HepG2 (cell line): ENCODE measurements around the gene DCAF15. TPM values are rescaled to one million over a fixed set of nuclear protein-coding genes. Genes with fewer than 3 reads are reported as not detected.
A peak's percentile ranks its signal among the peaks of the same experiment; 100 is the strongest.

Experiments used
- DPF2 ChIP-seq: sonication (generic); formaldehyde crosslinking; IDR thresholded peaks from 2 replicates; pipeline ENCODE4 v1.4.0; 2020; ENCODE audit warnings: mild to moderate bottlenecking, low read depth, missing genetic modification reagents, borderline replicate concordance
- ELF1 ChIP-seq: sonication (generic); formaldehyde crosslinking; IDR thresholded peaks from 2 replicates; pipeline ENCODE4 v1.4.0; 2020; ENCODE audit warnings: missing genetic modification reagents
- FOXA1 ChIP-seq, 2 experiments: fragments of 450-650 bp in 1 of 2; sonication (generic) in 1 of 2; formaldehyde crosslinking in 1 of 2; IDR thresholded peaks; 2 replicates each; pipeline versions ENCODE4 v1.4.0 to v1.6.1; 2016 to 2020; ENCODE audit warnings: missing genetic modification reagents in 1 of 2
- HDAC2 ChIP-seq: sonication (generic); formaldehyde crosslinking; IDR thresholded peaks from 2 replicates; pipeline ENCODE4 v1.4.0; 2020; ENCODE audit warnings: missing genetic modification reagents
- IRF2 ChIP-seq: IDR thresholded peaks from 2 replicates; pipeline ENCODE4 v1.6.1; 2018; ENCODE audit warnings: missing genetic modification reagents, missing compliant biosample characterization
- MEF2D ChIP-seq: sonication (generic); formaldehyde crosslinking; IDR thresholded peaks from 2 replicates; pipeline ENCODE4 v1.5.1; 2020; ENCODE audit warnings: mild to moderate bottlenecking, missing genetic modification reagents
- MTF2 ChIP-seq: sonication (generic); formaldehyde crosslinking; IDR thresholded peaks from 2 replicates; pipeline ENCODE4 v1.5.0; 2020; ENCODE audit warnings: missing genetic modification reagents, borderline replicate concordance
- REXO4 ChIP-seq: sonication (generic); formaldehyde crosslinking; IDR thresholded peaks from 2 replicates; pipeline ENCODE4 v1.8.0; 2022; ENCODE audit warnings: missing genetic modification reagents, mild to moderate bottlenecking, borderline replicate concordance
- SOX13 ChIP-seq, 3 experiments: fragments of 450-650 bp in 1 of 3; sonication (generic) in 1 of 3; formaldehyde crosslinking in 1 of 3; IDR thresholded peaks in 2 of 3; conservative IDR thresholded peaks in 1 of 3; 2 replicates each; pipeline versions ENCODE4 v1.5.0 to v1.6.1; 2016 to 2020; ENCODE audit warnings: antibody characterized with exemption in 1 of 3, mild to moderate bottlenecking in 1 of 3, missing compliant biosample characterization in 1 of 3, missing genetic modification reagents in 1 of 3, moderate library complexity in 1 of 3
- SP4 ChIP-seq: sonication (generic); formaldehyde crosslinking; IDR thresholded peaks from 2 replicates; pipeline ENCODE4 v1.8.1; 2023; ENCODE audit warnings: mild to moderate bottlenecking, missing genetic modification reagents
- ZFP62 ChIP-seq: sonication (generic); formaldehyde crosslinking; IDR thresholded peaks from 2 replicates; pipeline ENCODE4 v1.4.0; 2020; ENCODE audit warnings: missing genetic modification reagents
- ZFY ChIP-seq: sonication (generic); formaldehyde crosslinking; IDR thresholded peaks from 2 replicates; pipeline ENCODE4 v1.4.0; 2020; ENCODE audit warnings: missing genetic modification reagents
- ZIK1 ChIP-seq: sonication (generic); formaldehyde crosslinking; IDR thresholded peaks from 2 replicates; pipeline ENCODE4 v1.5.0; 2020; ENCODE audit warnings: mild to moderate bottlenecking, low read depth, missing genetic modification reagents, borderline replicate concordance
- ZNF143 ChIP-seq: sonication (generic); formaldehyde crosslinking; IDR thresholded peaks from 2 replicates; pipeline ENCODE4 v1.4.0; 2020; ENCODE audit warnings: missing genetic modification reagents
- ZNF263 ChIP-seq: sonication (generic); formaldehyde crosslinking; IDR thresholded peaks from 2 replicates; pipeline ENCODE4 v1.4.0; 2020; ENCODE audit warnings: missing genetic modification reagents
- ZNF678 ChIP-seq: sonication (generic); formaldehyde crosslinking; IDR thresholded peaks from 2 replicates; pipeline ENCODE4 v1.4.0; 2020; ENCODE audit warnings: mild to moderate bottlenecking, missing genetic modification reagents
- polyA plus RNA-seq, 8 experiments: library from polyadenylated mRNA; depleted of rRNA in 3 of 8; stranded (reverse) in 7 of 8; unstranded in 1 of 8; fragments of >200 nt; fragmentation: Illumina TruSeq in 4 of 8; extraction: Trizol in 4 of 8; gene quantifications; 2 replicates each; pipeline versions ENCODE4 v1.2.1 to v1.2.3, GENCODE V29; 2011 to 2016; ENCODE audit warnings: low read depth in 4 of 8, missing spikeins in 1 of 8, mixed read lengths in 1 of 8; ENCODE audit not compliant: insufficient read depth in 1 of 8
- total RNA-seq, 5 experiments: library from RNA; depleted of rRNA; stranded (reverse); fragments of >200 nt; fragmentation: Illumina TruSeq; extraction: Trizol; gene quantifications; 2 replicates each; pipeline ENCODE4 v1.2.3, GENCODE V29; 2016; ENCODE audit warnings: low read depth in 1 of 5
- TF ChIP-seq, protein P1 (sequence below): IDR thresholded peaks from 2 replicates; pipeline ENCODE4 v1.6.1; 2016; ENCODE audit warnings: missing compliant biosample characterization, missing genetic modification reagents, borderline replicate concordance
- TF ChIP-seq, protein P2 (sequence below): sonication (generic); formaldehyde crosslinking; IDR thresholded peaks from 2 replicates; pipeline ENCODE4 v1.4.0; 2020; ENCODE audit warnings: mild to moderate bottlenecking, missing genetic modification reagents
- TF ChIP-seq, protein P3 (sequence below): sonication (generic); formaldehyde crosslinking; IDR thresholded peaks from 2 replicates; pipeline ENCODE4 v1.9.0; 2021; ENCODE audit warnings: missing genetic modification reagents, borderline replicate concordance
- TF ChIP-seq, protein P4 (sequence below): sonication (generic); formaldehyde crosslinking; IDR thresholded peaks from 2 replicates; pipeline ENCODE4 v1.4.0; 2020; ENCODE audit warnings: mild to moderate bottlenecking, low read depth, missing genetic modification reagents
- TF ChIP-seq, protein P5 (sequence below): sonication (generic); formaldehyde crosslinking; IDR thresholded peaks from 2 replicates; pipeline ENCODE4 v1.5.1; 2020; ENCODE audit warnings: mild to moderate bottlenecking, missing genetic modification reagents, borderline replicate concordance

Gene DCAF15
- total and polyA plus RNA-seq, 2 of the 13 experiments (the other 11 are each of a cell fraction or from before 2014, with no cell fraction given), result 13.6 to 14.0 TPM

DNA sequence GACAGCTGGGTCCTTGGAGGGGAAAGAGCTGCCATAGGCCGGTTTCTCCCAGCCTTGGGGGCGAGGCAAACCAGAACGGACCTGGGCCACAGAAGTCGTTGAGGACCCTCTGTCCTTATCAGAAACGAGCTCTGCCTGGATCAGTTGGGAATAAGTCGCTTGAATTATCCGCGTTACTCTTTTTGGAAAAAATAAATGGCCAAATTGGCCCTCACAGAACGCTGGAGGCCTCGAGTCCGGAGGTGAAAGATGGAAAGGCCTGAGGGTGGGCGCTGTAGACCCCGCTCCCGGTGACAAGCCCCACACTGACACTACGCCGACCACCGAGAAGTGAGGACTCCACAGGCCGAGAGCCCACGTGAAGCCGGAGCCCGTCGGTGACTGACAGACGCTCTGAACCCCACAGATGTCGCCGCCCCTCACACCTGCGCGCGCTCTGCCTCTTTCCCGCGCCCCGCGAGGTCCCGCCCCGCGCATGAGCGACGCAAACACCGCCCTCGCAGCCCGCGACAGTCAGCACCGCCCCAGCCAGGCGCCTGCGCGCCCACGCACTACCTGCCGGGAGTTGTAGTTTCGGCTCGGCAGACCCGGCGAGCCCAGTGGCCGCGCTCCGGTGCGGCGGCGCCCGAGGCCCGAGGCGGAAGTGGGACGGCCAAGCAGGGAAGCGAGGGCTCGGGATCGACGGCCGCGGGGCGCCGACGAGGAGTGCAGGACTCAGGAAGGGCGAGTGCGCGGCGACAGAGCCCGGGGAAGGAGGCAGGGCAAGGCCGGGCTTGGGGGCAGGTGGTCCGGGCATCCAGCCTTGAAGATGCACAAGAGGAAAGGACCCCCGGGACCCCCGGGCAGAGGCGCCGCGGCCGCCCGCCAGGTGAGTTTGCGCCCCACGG is 46.4 kb upstream of the DCAF15 start, which contains the start of the genes BRME1 and CC2D1A (continued):
- TF ChIP-seq, protein P1, sequence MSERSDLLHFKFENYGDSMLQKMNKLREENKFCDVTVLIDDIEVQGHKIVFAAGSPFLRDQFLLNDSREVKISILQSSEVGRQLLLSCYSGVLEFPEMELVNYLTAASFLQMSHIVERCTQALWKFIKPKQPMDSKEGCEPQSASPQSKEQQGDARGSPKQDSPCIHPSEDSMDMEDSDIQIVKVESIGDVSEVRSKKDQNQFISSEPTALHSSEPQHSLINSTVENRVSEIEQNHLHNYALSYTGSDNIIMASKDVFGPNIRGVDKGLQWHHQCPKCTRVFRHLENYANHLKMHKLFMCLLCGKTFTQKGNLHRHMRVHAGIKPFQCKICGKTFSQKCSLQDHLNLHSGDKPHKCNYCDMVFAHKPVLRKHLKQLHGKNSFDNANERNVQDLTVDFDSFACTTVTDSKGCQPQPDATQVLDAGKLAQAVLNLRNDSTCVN (CRISPR knock-in tag), result peak; percentile 15; the same call in 1 of the 2 replicates
- TF ChIP-seq, protein P2, sequence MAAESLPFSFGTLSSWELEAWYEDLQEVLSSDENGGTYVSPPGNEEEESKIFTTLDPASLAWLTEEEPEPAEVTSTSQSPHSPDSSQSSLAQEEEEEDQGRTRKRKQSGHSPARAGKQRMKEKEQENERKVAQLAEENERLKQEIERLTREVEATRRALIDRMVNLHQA (CRISPR knock-in tag), result no peak
- TF ChIP-seq ZNF143 (CRISPR knock-in tag), result peak; percentile 98
- TF ChIP-seq MTF2 (CRISPR knock-in tag), result 0 out of 2 replicates have a peak, but pooled peaks have one; percentile 13
- TF ChIP-seq, protein P3, sequence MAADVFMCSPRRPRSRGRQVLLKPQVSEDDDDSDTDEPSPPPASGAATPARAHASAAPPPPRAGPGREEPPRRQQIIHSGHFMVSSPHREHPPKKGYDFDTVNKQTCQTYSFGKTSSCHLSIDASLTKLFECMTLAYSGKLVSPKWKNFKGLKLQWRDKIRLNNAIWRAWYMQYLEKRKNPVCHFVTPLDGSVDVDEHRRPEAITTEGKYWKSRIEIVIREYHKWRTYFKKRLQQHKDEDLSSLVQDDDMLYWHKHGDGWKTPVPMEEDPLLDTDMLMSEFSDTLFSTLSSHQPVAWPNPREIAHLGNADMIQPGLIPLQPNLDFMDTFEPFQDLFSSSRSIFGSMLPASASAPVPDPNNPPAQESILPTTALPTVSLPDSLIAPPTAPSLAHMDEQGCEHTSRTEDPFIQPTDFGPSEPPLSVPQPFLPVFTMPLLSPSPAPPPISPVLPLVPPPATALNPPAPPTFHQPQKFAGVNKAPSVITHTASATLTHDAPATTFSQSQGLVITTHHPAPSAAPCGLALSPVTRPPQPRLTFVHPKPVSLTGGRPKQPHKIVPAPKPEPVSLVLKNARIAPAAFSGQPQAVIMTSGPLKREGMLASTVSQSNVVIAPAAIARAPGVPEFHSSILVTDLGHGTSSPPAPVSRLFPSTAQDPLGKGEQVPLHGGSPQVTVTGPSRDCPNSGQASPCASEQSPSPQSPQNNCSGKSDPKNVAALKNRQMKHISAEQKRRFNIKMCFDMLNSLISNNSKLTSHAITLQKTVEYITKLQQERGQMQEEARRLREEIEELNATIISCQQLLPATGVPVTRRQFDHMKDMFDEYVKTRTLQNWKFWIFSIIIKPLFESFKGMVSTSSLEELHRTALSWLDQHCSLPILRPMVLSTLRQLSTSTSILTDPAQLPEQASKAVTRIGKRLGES, result peak; percentile 37; the same call in 1 of the 2 replicates
- TF ChIP-seq, protein P4, sequence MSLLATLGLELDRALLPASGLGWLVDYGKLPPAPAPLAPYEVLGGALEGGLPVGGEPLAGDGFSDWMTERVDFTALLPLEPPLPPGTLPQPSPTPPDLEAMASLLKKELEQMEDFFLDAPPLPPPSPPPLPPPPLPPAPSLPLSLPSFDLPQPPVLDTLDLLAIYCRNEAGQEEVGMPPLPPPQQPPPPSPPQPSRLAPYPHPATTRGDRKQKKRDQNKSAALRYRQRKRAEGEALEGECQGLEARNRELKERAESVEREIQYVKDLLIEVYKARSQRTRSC, result no peak; the same call in 1 of the 2 replicates
- peak; percentile 92 for TF ChIP-seq ZFY
- TF ChIP-seq ZNF678 (CRISPR knock-in tag), result no peak
- no peak for TF ChIP-seq REXO4 (CRISPR knock-in tag)
- TF ChIP-seq ZNF263 (CRISPR knock-in tag), result peak; percentile 34; the same call in 1 of the 2 replicates
- no peak for TF ChIP-seq SOX13 (IDR thresholded peaks at IDR 0.05)
- peak in 1 of 2 experiments; percentile 44; a peak in 1 of 4 replicates for TF ChIP-seq SOX13 (CRISPR knock-in tag; conservative IDR thresholded peaks at IDR 0.05 in 1 of 2, IDR thresholded peaks at IDR 0.05 in 1 of 2)
- TF ChIP-seq FOXA1 (IDR thresholded peaks at IDR 0.05), result no peak
- TF ChIP-seq FOXA1 (CRISPR knock-in tag; IDR thresholded peaks at IDR 0.05), result peak; percentile 48; the same call in 1 of the 2 replicates
- 0 out of 2 replicates have a peak, but pooled peaks have one; percentile 18 for TF ChIP-seq MEF2D (CRISPR knock-in tag)
- no peak for TF ChIP-seq DPF2
- peak; percentile 58; the same call in 1 of the 2 replicates for TF ChIP-seq IRF2 (CRISPR knock-in tag)
- TF ChIP-seq ZIK1 (CRISPR knock-in tag), result peak; percentile 93
- TF ChIP-seq ELF1 (CRISPR knock-in tag), result peak; percentile 88
- no peak for TF ChIP-seq ZFP62 (CRISPR knock-in tag)
- TF ChIP-seq HDAC2 (CRISPR knock-in tag), result peak; percentile 54; the same call in 1 of the 2 replicates
- TF ChIP-seq, protein P5, sequence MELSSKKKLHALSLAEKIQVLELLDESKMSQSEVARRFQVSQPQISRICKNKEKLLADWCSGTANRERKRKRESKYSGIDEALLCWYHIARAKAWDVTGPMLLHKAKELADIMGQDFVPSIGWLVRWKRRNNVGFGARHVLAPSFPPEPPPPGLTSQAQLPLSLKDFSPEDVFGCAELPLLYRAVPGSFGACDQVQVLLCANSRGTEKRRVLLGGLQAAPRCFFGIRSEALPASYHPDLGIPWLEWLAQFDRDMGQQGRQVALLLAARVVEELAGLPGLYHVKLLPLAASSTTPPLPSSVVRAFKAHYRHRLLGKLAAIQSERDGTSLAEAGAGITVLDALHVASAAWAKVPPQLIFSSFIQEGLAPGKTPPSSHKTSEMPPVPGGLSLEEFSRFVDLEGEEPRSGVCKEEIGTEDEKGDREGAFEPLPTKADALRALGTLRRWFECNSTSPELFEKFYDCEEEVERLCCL (CRISPR knock-in tag), result 0 out of 2 replicates have a peak, but pooled peaks have one; percentile 40
- peak; percentile 83 for TF ChIP-seq SP4 (CRISPR knock-in tag)
